Right renal pelvis (tissue), 4 donors: ENCODE measurements around the gene LPP. TPM values are rescaled to one million over a fixed set of nuclear protein-coding genes. Genes with fewer than 3 reads are reported as not detected.

ENCODE experiments used
- DNase-seq, 4 donors: peaks; one replicate each; pipeline ENCODE4 v3.0.0-alpha.2; 2013; ENCODE audit warnings: low read depth in 4 of 4, low spot score in 3 of 4, missing footprints in 1 of 4
- polyA plus RNA-seq, 4 donors: library from polyadenylated mRNA; unstranded; fragments of 120-200 nt; gene quantifications; one replicate each; pipeline ENCODE4 v1.2.1, GENCODE V29; 2013; ENCODE audit not compliant: insufficient read length in 4 of 4

The LPP gene
- polyA plus RNA-seq, 4 donors, result 24.5 to 29.6 (median 25.6) TPM

DNA sequence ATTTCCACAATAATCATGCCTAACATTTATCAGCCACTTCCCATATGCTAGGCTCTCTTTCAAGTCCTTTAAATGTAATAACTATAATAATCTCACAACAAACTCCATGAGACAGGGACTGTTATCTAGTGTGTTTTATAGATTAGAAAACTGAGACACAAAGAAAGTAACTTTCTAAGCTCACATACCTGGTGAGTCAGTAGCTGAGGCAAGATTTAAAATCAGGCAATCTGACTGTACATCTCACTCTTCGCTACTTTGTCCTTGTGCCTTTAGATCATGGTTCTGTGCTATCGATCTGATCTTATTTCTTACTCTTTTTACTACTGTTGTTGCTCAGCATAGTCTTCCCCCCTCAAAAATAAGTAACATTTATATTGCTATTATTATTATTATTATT, 295.5 kb downstream of the LPP start:
- no peak for DNase-seq

DNA sequence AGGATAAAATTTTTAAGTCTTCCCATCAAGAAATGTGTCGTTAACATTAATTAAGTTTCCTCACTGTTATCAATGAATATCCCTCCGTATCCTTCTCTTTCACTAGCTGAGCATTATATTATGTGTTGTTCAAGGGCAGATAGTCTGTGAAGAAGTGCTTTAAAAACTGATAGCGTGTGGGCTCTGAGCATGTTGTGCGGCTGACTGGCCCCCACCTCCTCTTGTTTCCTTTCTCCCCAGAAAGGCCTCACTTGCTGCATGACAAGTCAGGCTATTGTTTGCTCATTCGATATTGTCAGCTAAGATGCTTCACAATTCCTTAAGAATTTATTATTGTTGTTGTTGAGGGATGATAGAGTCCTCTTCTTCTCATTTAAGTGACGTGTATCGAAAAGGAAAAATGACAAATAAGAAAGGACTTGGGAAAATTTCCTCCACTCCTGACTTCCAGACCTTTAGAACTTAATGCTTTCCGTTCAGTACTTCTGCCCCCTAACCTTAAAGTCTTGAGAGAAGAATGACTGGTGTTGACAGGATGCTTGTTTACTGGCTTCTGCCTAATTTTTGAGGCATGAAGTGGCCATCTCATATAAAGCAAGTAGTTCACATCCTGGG, 298.3 kb downstream of the LPP start:
- no peak for DNase-seq

DNA sequence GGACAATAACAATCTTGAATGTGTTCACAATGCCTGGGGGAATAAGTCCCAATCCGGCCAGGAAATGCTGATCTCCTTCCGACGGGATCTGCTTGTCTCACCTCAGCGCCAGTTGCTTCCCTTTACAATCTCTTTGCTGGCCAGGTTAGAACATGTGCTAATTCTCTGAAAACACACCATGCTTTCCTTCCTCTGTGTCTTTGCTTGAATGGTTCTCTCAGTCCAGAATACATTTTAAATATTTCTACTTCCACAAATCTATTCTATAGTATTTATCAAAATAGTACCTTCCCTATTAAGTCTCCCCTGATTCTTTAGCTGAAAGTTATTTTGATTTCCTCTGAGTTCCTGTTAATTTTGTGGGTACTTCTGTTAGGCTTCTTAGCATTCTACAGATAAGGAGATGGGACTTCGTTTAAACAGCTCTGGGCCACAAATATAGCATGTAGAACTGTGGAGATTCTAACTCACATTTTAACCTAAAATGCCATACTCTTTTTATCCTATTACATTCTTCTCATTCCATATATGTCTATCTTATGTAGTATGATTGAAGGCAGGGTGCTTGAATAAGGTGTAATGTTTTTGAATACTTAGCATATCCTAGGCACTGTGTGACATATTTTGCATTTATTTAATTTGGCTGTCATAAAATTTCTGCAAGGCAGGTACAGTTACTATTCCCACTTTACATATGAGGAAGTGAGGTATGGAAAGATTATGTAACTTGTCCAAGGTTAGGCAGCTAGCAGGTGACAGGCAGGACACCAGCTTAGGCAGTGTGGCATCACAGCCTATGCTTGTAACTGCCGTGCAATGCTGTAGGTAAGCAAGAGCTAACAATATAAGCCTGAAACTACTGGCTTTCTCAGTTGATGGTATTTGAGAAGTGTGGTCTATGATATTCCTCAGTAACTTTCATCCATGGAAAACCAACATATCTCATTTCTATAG, 299.8 kb downstream of the LPP start:
- DNase-seq, result no peak

DNA sequence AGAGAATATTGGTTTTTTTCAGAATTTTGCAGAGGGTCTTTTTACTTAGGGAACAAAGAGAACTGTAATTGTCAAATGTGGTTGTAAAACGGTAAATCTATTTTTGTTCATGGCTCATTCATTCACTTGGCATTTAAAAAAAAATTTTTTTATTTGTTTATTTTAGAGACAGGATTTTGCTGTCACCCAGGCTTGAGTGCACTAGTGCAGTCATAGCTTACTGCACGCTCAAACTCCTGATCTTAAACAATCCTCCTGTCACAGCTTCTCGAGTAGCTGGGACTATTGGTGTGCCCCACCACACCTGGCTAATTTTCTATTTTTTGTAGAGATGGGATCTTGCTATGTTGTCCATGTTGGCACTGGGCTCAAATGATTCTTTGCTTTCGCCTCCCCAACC, 301.8 kb downstream of the LPP start:
- DNase-seq, result no peak

GRCh38 chr3:188458756-188459155, 304.8 kb downstream of the LPP start:
- DNase-seq, result no peak

DNA sequence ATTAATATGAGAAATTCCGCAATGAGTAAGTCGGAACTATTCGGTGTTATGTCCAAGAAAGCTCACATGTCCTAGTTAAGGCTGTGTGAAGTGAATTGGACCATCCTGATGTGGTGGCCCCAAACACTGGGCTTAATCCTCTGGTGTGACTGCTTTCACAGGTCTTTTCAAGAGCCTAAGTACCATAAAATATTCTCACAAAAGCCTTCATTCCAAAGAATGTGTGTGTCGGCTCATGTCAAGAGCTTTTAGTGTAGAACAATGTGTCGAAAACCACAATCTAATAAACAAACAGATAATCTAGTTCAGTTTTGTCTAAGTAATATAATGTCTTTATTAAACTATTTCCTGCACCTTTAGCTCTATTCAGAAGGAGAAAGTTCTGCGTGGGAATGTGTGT, 311.4 kb downstream of the LPP start:
- DNase-seq, result no peak

- no peak for DNase-seq
Measured at GRCh38 chr3:188468196-188468595, 314.2 kb downstream of the LPP start.

DNA sequence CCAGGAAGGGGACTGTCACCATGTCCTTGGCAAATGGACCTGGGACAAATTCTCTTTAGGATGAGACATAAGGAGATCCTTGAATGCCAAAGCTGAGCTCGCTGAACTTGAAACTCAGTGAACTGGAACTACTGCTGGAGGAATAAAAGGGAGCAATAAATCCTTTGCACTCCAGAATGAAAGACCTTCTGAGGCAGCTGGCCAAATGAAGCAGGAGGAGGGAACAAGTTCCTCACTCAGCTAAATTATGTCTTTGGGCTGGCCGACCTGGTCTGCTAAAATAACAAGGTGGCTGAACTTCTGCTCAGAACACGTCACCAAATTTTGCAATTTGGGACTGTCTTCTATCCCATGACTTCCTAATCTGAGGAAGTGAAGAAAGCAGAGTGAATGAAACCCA, 314.7 kb downstream of the LPP start:
- DNase-seq, result peak in 3 of 4 donors; percentile 26 to 64 (median 28)

- DNase-seq, result no peak
Measured at GRCh38 chr3:188469228-188469885, 315.4 kb downstream of the LPP start.

DNA sequence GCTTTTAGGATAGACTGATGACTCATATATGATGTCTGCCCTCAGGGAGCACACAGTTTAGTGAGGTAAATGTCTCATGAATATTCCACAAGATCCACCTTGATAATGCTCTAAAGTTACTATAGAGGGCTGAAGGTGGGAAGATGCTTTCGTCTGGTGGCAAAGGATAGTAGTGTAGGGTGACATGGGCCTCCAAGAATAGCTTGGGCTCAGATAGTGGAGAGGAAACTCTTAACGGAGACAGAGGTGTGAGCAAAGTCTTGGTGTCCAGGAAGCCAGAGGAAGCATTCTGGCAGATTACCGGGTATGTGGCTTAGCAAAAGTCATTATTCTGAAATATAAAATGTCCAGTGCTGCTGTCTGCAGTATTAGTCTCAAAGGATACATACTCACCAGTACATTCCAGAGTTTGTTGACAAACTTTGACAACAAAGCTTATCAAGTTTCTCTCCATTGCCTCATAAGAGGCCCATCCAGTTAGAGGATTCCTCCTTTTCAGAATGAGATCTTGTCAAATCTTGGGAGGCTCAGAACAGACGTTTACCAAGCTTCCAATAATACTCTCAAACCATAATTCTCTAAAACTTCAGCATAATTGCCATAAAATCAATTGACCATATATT, 316.7 kb downstream of the LPP start:
- DNase-seq, result no peak

GRCh38 chr3:188471723-188472122, 317.8 kb downstream of the LPP start:
- DNase-seq, result no peak

DNA sequence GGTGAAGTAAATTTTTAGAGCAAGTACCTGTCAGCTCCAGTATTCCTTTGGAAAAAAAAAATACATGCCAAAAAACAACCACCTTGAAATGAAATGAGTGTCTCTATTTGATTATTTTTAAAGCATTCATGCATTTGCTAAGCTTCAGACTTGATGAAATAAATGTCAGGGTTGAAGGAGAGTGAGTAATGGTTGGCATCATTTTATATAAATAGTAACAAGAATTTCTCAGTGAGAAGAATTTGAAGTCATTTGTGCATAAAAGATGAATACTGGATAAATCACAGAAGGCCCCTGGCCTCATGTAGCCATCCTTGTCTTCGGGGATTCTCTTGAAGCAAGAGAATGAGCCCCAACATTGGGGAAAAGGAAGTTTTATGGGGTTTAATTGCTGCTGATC, 318.4 kb downstream of the LPP start:
- DNase-seq, result no peak

GRCh38 chr3:188473045-188473444, 319.1 kb downstream of the LPP start:
- DNase-seq, result no peak

DNA sequence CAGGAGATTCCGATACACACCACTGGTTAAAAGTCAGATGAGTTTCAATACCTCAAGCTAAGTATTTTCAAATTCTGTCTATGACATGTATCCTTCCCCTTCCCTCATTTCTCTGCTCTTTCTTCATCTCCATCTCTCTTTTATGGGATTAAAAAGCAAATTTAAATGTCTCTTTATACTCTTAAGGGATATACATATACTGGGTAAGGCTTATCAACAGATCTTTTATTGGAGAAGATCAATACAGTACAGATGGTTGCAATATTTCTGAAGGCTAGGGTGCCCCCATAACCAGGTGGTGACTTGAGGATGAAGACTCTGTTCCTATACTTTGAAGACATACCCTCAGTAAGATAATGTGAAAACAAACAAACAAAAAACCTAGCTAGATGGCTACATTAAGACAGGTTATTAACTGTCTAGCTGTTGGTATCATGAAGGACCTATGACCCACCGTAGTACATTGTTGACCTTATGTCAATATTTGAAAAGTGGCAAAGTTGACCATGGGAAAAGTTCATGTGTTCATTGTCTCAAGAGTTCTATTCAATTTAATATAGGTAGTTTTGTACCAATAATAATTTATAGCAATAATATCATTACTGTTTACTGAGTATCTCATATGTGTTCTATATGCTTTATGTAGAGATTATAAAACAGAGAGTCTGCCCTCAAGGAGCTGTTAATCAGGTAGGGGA, 319.8 kb downstream of the LPP start:
- DNase-seq, result no peak

DNA sequence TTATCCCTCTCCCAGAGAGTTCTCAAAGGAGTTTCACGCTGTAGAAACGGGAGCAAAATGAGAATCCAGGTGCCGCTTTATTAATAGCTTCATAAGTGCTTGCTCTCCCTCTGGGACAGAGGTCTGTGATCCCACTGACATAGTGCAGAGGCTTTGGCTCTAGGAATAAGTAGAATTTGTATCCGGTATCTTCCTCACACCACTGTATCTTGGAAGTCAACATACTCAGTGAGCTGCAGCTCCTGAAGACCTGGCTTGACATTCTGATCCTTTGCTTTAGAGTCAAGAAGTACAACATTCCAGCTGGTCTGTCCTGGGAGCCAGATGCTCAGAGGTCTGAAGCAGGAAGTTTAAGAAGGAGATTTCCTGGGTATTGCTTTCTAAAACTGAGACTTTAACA, 323.0 kb downstream of the LPP start:
- DNase-seq, result no peak

DNA sequence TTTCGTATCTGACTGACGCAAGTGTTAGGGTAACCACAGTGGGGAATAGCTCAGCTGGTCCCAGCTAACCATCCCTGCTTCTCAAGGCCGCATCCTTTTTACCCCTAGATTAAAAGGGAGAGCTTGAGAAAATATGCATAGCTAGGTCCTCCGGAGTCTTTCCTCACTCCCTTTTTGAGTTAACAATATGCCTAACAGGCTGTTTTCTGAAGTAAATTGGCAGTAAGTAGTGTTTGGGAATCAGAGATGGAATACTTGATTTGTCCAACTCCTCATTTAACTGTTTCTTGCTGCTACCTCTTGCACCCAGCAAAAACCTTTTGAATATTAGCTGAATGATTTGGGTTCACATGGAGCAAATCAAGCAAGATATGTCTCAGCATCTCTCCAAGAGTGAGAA, 326.1 kb downstream of the LPP start:
- DNase-seq, result no peak

DNA sequence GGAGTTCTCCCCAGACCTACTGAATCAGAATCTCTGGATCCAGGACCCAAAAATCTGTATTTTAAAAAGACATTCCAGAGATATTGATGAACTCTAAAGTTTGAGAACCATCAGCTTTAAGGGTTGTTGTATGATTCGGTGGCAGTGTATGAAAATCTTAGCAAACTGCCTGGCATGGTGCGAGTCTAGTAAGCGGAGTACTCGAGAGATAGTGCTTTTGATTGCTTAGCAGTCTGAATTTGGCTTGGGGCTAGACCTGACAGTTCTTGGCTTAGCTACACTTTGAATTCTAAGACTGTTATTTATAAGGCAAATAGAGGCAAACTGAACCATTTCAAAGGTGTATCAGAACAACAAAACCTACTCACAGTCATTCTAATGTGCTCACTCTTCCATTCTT, 329.0 kb downstream of the LPP start:
- DNase-seq, result no peak

GRCh38 chr3:188486126-188486525, 332.2 kb downstream of the LPP start:
- no peak for DNase-seq

DNA sequence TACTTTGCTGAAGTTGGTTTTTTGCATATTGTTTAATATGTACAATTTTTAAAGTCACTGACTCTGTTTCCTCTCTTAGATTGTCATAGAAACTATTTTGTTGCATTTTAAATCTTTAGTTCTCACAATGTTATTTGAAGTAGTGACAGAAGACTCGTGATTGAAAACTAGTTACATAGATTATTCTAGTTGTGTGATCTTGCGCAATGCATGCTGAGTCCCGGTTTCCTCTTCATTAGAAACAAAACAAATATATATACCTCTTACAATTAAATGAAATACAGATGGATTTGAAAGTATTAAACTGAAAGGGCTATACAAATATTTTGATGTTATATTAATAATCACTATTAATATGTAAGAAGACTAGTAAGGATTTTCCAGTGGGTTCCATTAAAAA, 333.0 kb downstream of the LPP start:
- DNase-seq, result no peak

DNA sequence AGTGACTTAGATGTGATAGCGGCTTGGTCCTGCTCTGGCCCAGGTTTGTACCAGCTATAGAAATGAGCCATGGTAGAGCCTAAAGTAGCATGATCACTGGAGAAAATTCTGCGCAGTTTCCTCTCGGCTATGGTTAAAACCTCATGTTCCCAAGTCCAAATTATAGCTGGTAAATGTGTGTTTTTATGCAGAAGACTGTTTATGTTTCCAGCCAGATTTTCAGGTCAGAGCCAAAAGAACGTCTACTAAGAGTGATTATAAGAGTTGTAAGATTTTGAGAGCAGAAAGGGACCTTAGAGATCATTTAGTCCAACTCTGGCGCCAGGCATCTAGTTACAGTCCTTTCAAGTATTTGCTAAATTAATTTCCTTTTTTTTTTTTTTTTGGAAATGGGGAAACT, 333.7 kb downstream of the LPP start:
- DNase-seq, result no peak

DNA sequence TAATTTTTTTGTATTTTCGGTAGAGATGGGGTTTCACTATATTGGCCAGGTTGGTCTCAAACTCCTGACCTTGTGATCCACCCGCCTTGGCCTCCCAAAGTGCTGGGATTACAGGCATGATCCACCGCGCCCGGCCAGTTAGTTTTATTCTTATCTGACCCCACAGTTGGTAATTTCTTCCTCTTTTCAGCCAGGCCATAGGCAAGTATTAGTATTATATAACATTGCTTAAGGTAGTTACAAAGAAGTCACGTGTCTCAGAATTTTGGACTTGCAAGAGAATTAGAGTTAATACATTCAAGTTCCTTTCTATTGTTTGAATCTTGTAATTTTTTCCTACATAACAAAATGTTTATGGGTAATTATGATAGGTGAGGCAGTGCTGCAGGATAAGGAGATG, 334.8 kb downstream of the LPP start:
- no peak for DNase-seq
